ENCODE data around the gene RBFOX2. TPM values are rescaled to one million over a fixed set of nuclear protein-coding genes. Genes with fewer than 3 reads are reported as not detected.

RBFOX2 gene
- total and polyA plus RNA-seq, 2 experiments from 2014 or later = 299 to 339 TPM

DNA sequence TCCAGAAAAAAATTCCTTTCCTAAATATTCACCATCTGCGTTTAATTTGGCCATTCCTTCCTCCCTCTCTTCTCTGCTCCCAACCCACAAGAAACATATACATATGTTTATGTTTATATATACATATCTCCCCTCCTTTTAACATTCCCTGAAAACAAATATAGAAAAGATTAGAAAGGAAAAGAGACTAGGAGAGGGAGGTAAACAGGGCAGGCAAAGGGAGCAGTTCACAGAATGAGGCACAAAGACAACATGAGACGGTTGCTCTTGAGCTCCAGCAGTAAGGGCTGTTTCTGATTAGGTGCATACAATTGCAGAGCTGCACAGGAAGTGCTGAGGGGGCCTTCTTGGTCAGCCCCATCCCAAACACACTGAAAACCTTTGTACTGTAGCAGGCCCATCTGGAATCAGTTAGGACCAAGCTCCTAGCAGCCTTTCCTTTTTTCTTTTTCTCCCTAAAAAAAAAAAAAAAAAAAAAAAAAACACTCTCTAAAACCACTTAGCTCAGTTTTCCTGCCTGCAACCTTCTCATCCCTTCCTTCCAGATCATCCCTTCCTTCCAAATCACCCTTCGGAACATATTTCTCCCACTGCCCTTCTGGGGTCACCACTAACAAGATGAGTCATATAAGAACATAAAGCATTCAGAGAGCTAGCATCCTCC, 57.0 kb downstream of the RBFOX2 start:
- Histone ChIP-seq H3K27ac (peak overlapping the region; percentile 46), H3K4me3 (no peak overlapping the region), H3K4me1 (ENCODE audit: low read depth) (peaks cover 53% of the 10 kb centered on the region), H3K27me3 (no peaks in the 10 kb centered on the region), H3K36me3 (no peaks in the 10 kb centered on the region), H3K9me3 (ENCODE audit: low read depth) (no peaks in the 10 kb centered on the region)
- DNase-seq (ENCODE audit: low read depth in 1 of 2, low spot score in 1 of 2) = peak; percentile 37 to 89
- TF ChIP-seq, protein P1, sequence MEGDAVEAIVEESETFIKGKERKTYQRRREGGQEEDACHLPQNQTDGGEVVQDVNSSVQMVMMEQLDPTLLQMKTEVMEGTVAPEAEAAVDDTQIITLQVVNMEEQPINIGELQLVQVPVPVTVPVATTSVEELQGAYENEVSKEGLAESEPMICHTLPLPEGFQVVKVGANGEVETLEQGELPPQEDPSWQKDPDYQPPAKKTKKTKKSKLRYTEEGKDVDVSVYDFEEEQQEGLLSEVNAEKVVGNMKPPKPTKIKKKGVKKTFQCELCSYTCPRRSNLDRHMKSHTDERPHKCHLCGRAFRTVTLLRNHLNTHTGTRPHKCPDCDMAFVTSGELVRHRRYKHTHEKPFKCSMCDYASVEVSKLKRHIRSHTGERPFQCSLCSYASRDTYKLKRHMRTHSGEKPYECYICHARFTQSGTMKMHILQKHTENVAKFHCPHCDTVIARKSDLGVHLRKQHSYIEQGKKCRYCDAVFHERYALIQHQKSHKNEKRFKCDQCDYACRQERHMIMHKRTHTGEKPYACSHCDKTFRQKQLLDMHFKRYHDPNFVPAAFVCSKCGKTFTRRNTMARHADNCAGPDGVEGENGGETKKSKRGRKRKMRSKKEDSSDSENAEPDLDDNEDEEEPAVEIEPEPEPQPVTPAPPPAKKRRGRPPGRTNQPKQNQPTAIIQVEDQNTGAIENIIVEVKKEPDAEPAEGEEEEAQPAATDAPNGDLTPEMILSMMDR (IDR thresholded peaks at IDR 0.05; ENCODE audit: low read depth, low read length) = no peak

GRCh38 chr22:35970616-35971455, 57.8 kb downstream of the RBFOX2 start:
- H3K4me3 ChIP-seq = no peak overlapping the region
- DNase-seq (ENCODE audit: low read depth in 1 of 2, low spot score in 1 of 2) = no peak

GRCh38 chr22:35967046-35967397, 61.6 kb downstream of the RBFOX2 start:
- DNase-seq (ENCODE audit: low read depth in 1 of 2, low spot score in 1 of 2) = no peak
- Histone ChIP-seq H3K9me3 (ENCODE audit: low read depth) (no peaks in the 10 kb centered on the region), H3K4me3 (no peak overlapping the region), H3K4me1 (ENCODE audit: low read depth) (peaks cover 26% of the 10 kb centered on the region), H3K27ac (no peak overlapping the region), H3K27me3 (no peaks in the 10 kb centered on the region), H3K36me3 (no peaks in the 10 kb centered on the region)
- TF ChIP-seq, protein P1 (IDR thresholded peaks at IDR 0.05; ENCODE audit: low read depth, low read length) = no peak

More at GRCh38 chr22:35970616-35971455, 57.8 kb downstream of the RBFOX2 start:
- H3K27ac ChIP-seq = peak overlapping the region; percentile 46
- TF ChIP-seq, protein P1 (IDR thresholded peaks at IDR 0.05; ENCODE audit: low read depth, low read length) = no peak
- H3K27me3 ChIP-seq = no peaks in the 10 kb centered on the region
- no peaks in the 10 kb centered on the region for H3K36me3 ChIP-seq
- H3K4me1 ChIP-seq (ENCODE audit: low read depth) = peaks cover 48% of the 10 kb centered on the region
- no peaks in the 10 kb centered on the region for H3K9me3 ChIP-seq (ENCODE audit: low read depth)

GRCh38 chr22:35966314-35967045, 62.1 kb downstream of the RBFOX2 start:
- Histone ChIP-seq H3K9me3 (ENCODE audit: low read depth) (no peaks in the 10 kb centered on the region), H3K4me3 (no peak overlapping the region), H3K36me3 (no peaks in the 10 kb centered on the region), H3K27me3 (no peaks in the 10 kb centered on the region), H3K4me1 (ENCODE audit: low read depth) (peaks cover 21% of the 10 kb centered on the region), H3K27ac (no peak overlapping the region)
- TF ChIP-seq, protein P1 (IDR thresholded peaks at IDR 0.05; ENCODE audit: low read depth, low read length) = no peak
- no peak for DNase-seq (ENCODE audit: low read depth in 1 of 2, low spot score in 1 of 2)

DNA sequence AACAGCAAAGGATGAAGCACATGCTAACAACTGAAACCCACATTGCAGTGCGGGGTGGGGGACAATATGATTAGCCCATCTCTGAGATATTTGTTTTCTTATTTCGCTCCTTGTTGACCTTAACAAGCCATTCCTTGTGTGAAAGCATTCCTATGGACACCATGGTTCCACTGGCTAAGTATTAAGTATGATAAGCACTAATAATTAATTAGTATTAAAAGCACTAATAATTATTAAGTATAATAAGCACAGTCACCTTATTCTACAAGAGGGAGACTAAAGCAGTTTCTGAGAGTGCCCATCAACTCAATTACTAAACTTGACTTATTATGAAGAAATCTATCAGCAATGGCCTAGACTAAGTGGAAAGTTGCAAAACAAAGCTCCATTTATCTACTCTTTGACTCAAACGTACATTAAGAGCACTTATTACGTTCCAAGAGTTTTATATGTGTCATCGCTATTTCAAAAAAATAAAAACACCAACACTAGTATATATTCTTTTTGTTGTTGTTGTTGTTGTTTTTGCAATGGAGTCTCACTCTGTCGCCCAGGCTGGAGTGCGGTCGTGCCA, 65.3 kb downstream of the RBFOX2 start:
- DNase-seq (ENCODE audit: low read depth in 1 of 2, low spot score in 1 of 2) = peak in 1 of 2 donors; percentile 52
- H3K27me3 ChIP-seq = no peaks in the 10 kb centered on the region
- H3K4me1 ChIP-seq (ENCODE audit: low read depth) = peaks cover 9% of the 10 kb centered on the region
- H3K36me3 ChIP-seq = no peaks in the 10 kb centered on the region
- H3K27ac ChIP-seq = no peak overlapping the region
- no peaks in the 10 kb centered on the region for H3K9me3 ChIP-seq (ENCODE audit: low read depth)
- TF ChIP-seq, protein P1 (IDR thresholded peaks at IDR 0.05; ENCODE audit: low read depth, low read length) = no peak
- H3K4me3 ChIP-seq = no peak overlapping the region

Measured in cardiac muscle cell (in vitro differentiated cells and primary cell).